ENCODE data around the gene CIBAR2. TPM values are rescaled to one million over a fixed set of nuclear protein-coding genes. Genes with fewer than 3 reads are reported as not detected.

The CIBAR2 gene
- total RNA-seq, 1 donor from 2014 or later = not detected

DNA sequence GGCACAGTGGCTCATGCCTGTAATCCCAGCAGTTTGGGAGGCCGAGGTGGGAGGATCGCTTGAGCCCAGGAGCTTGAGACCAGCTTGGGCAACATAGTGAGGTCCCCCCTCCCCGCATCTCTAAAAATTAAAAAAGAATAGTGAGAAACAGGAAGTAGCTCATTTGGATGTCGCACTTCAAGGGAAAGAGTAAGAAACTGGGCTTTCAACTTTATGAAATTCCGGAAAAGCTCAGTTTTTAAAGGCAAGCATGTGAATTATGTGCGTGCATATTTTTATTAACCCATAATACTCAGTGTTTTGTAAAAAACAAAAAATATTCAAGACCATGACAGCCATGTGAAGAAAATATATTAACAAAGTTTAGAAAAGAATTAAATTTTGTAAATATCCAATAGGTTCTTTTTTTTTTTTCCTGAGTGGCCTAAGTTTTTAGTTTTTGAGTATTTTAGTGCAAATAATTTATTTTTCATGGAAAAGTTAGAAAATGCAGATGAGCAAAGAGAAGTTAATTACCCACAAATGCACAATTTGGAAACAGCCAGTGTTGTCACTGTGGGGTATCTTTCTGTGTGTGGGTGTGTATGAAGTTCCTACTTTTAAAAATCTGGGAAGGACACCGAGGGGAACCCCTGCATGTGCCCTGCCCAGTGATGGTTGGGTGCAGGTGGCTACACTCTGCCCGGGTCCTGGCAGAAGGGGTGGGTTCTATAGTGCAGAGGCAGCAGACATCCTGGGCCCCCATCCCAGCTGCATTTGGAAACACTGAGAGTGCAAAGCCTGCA, 40.0 kb downstream of the CIBAR2 start:
- no peak overlapping the region for H3K4me3 ChIP-seq (ENCODE audit: low read depth, low read length)
- H3K36me3 ChIP-seq (ENCODE audit: control insufficient read depth, insufficient read depth, low read length) = peaks cover 16% of the 10 kb centered on the region
- DNase-seq (ENCODE audit: low read depth) (no peak), FAIRE-seq (no peak)
- H3K27me3 ChIP-seq (ENCODE audit: control insufficient read depth, insufficient read depth, low read length) = no peaks in the 10 kb centered on the region
- TF ChIP-seq, protein P1, sequence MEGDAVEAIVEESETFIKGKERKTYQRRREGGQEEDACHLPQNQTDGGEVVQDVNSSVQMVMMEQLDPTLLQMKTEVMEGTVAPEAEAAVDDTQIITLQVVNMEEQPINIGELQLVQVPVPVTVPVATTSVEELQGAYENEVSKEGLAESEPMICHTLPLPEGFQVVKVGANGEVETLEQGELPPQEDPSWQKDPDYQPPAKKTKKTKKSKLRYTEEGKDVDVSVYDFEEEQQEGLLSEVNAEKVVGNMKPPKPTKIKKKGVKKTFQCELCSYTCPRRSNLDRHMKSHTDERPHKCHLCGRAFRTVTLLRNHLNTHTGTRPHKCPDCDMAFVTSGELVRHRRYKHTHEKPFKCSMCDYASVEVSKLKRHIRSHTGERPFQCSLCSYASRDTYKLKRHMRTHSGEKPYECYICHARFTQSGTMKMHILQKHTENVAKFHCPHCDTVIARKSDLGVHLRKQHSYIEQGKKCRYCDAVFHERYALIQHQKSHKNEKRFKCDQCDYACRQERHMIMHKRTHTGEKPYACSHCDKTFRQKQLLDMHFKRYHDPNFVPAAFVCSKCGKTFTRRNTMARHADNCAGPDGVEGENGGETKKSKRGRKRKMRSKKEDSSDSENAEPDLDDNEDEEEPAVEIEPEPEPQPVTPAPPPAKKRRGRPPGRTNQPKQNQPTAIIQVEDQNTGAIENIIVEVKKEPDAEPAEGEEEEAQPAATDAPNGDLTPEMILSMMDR (IDR thresholded peaks at IDR 0.05; ENCODE audit: insufficient read depth, low read length, severe bottlenecking) = no peak

GRCh38 chr16:85069171-85069570, 43.1 kb downstream of the CIBAR2 start:
- no peak overlapping the region for H3K4me3 ChIP-seq (ENCODE audit: low read depth, low read length)
- TF ChIP-seq, protein P1 (IDR thresholded peaks at IDR 0.05; ENCODE audit: insufficient read depth, low read length, severe bottlenecking) = no peak
- DNase-seq (ENCODE audit: low read depth) (no peak), FAIRE-seq (no peak)
- peaks cover 16% of the 10 kb centered on the region for H3K36me3 ChIP-seq (ENCODE audit: control insufficient read depth, insufficient read depth, low read length)
- no peaks in the 10 kb centered on the region for H3K27me3 ChIP-seq (ENCODE audit: control insufficient read depth, insufficient read depth, low read length)

GRCh38 chr16:85068746-85069145, 43.5 kb downstream of the CIBAR2 start:
- TF ChIP-seq, protein P1 (IDR thresholded peaks at IDR 0.05; ENCODE audit: insufficient read depth, low read length, severe bottlenecking) = no peak
- peaks cover 16% of the 10 kb centered on the region for H3K36me3 ChIP-seq (ENCODE audit: control insufficient read depth, insufficient read depth, low read length)
- FAIRE-seq (no peak), DNase-seq (ENCODE audit: low read depth) (peak; percentile 22)
- no peaks in the 10 kb centered on the region for H3K27me3 ChIP-seq (ENCODE audit: control insufficient read depth, insufficient read depth, low read length)
- H3K4me3 ChIP-seq (ENCODE audit: low read depth, low read length) = no peak overlapping the region

DNA sequence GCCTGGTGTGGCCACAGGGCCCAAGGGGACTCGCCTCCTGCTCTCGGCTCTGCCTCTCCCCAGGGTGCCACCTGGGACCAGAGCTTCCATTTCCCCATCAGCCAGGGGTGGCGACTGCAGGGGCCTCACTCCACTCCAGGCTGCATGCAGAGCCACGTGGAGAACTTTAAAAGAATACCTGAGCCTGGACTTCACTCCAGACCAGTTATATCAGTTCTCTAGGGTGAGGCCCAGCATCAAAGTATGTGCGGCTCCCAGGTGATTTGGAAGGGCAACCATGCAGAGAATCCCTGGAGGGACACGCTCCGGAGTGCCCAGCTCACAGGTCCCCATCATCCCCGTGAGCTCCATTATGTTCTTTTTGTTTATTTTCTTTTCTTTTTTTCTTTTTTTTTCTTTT, 44.8 kb downstream of the CIBAR2 start:
- no peak for DNase-seq (ENCODE audit: low read depth)
- Histone ChIP-seq H3K4me3 (ENCODE audit: low read depth, low read length) (no peak overlapping the region), H3K36me3 (ENCODE audit: control insufficient read depth, insufficient read depth, low read length) (peaks cover 12% of the 10 kb centered on the region), H3K27me3 (ENCODE audit: control insufficient read depth, insufficient read depth, low read length) (no peaks in the 10 kb centered on the region)
- no peak for FAIRE-seq
- TF ChIP-seq, protein P1 (IDR thresholded peaks at IDR 0.05; ENCODE audit: insufficient read depth, low read length, severe bottlenecking) = no peak

DNA sequence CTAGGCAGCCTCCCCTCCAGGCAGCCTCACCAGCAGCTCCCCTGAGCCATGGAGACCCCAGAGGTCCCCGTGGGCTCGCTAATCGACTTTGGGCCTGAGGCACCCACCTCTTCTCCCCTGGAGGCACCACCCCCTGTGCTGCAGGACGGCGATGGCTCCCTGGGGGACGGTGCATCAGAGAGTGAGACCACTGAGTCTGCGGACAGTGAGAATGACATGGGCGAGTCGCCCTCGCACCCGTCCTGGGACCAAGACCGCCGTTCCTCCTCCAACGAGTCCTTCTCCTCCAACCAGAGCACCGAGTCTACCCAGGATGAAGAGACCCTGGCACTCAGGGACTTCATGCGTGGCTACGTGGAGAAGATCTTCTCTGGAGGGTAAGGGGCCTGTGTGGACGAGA, 45.2 kb downstream of the CIBAR2 start:
- no peak for FAIRE-seq
- H3K4me3 ChIP-seq (ENCODE audit: low read depth, low read length) = no peak overlapping the region
- TF ChIP-seq, protein P1 (IDR thresholded peaks at IDR 0.05; ENCODE audit: insufficient read depth, low read length, severe bottlenecking) = no peak
- H3K27me3 ChIP-seq (ENCODE audit: control insufficient read depth, insufficient read depth, low read length) = no peaks in the 10 kb centered on the region
- no peak for DNase-seq (ENCODE audit: low read depth)
- H3K36me3 ChIP-seq (ENCODE audit: control insufficient read depth, insufficient read depth, low read length) = peaks cover 12% of the 10 kb centered on the region

All from bronchial epithelial cell (primary cell).